Prostate gland (tissue), 2 donors: Measurements from ENCODE around the gene TMEM132E.

Source experiments
- POLR2A ChIP-seq: fragments of 450-650 bp; IDR thresholded peaks from one replicate; pipeline ENCODE4 v1.6.1; 2016; ENCODE audit warnings: antibody characterized with exemption, mild to moderate bottlenecking
- TF ChIP-seq, protein P1 (sequence below), 4 experiments: fragments of 200-600 bp in 2 of 4; fragments of 450-650 bp in 2 of 4; sonication (generic) in 2 of 4; IDR thresholded peaks; 1 replicate in 3 of 4; 2 replicates in 1 of 4; pipeline ENCODE4 v1.5.1; 2016 to 2019; ENCODE audit warnings: antibody characterized with exemption in 4 of 4, mild to moderate bottlenecking in 2 of 4, moderate library complexity in 2 of 4

DNA sequence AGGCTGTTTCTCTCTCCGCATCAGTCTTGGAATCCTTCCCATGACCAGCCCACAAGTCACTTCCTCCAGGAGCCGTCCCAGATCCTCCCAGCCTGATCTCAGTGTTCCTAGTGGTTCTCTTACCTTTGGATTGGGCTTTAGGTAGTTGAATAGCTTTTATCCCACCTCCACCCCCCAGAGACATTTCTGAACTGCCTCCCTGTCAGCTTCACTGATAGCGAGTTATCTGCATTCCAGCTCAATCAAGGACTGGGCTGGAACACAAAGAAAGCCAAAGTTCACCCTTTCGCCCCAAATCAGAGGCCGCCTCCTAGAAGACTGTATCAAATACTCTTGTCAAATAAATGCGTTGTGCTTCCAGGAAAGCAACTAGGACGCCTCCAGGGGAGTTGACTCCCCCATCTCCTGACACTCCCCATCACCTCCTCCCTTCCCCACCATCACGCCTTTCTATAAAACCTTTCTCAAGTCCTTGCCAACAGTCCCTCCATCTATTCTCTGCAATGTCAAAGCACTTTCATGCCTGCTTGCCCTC lies 72.7 kb downstream of the TMEM132E start:
- TF ChIP-seq, protein P1, sequence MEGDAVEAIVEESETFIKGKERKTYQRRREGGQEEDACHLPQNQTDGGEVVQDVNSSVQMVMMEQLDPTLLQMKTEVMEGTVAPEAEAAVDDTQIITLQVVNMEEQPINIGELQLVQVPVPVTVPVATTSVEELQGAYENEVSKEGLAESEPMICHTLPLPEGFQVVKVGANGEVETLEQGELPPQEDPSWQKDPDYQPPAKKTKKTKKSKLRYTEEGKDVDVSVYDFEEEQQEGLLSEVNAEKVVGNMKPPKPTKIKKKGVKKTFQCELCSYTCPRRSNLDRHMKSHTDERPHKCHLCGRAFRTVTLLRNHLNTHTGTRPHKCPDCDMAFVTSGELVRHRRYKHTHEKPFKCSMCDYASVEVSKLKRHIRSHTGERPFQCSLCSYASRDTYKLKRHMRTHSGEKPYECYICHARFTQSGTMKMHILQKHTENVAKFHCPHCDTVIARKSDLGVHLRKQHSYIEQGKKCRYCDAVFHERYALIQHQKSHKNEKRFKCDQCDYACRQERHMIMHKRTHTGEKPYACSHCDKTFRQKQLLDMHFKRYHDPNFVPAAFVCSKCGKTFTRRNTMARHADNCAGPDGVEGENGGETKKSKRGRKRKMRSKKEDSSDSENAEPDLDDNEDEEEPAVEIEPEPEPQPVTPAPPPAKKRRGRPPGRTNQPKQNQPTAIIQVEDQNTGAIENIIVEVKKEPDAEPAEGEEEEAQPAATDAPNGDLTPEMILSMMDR (IDR thresholded peaks at IDR 0.05): no peak
- TF ChIP-seq POLR2A: no peak
